SK-N-SH (cell line): ENCODE results near the gene KRT74. TPM values are rescaled to one million over a fixed set of nuclear protein-coding genes. Genes with fewer than 3 reads are reported as not detected.

Source experiments
- CTCF ChIA-PET: fragments of 300-600, 350-600 bp; formaldehyde crosslinking; extraction: SDS; loops from one replicate; lab custom pipeline; 2021; lab: Yijun Ruan, JAX
- POLR2A ChIA-PET: fragments of 350-600 bp; sonication (Branson Sonifier 250); formaldehyde crosslinking; extraction: SDS; loops from one replicate; lab custom pipeline; 2020; ENCODE audit warnings: antibody characterized with exemption, inconsistent platforms; lab: Yijun Ruan, JAX
- DNase-seq: peaks from one replicate; pipeline ENCODE4 v3.0.0; 2012
- H2AFZ ChIP-seq: fragments of 200-600 bp; sonication (generic); 2 replicates; pipeline ENCODE4 v1.8.1; 2016; ENCODE audit warnings: antibody characterized with exemption, mild to moderate bottlenecking, low read depth
- H3F3A ChIP-seq: fragments of 200-600 bp; sonication (generic); replicated peaks from 2 replicates; pipeline ENCODE3; 2016; ENCODE audit warnings: antibody characterized with exemption, mild to moderate bottlenecking; ENCODE audit not compliant: insufficient read depth
- H3K27ac ChIP-seq, 2 experiments: fragments of 200-500 bp in 1 of 2; fragments of 200-600 bp in 1 of 2; sonication (Bioruptor generic) in 1 of 2; sonication (generic), shearing (Covaris generic) in 1 of 2; 2 replicates each; pipeline versions ENCODE4 v1.5.1 to v1.6.1; 2014 to 2016; ENCODE audit warnings: low read depth in 2 of 2, inconsistent platforms in 1 of 2, low read length in 1 of 2, mild to moderate bottlenecking in 1 of 2, mixed read lengths in 1 of 2
- H3K27me3 ChIP-seq: fragments of 200-600 bp; sonication (generic), shearing (Covaris generic); 2 replicates; pipeline ENCODE4 v1.6.1; 2016; ENCODE audit warnings: mixed run types; ENCODE audit not compliant: insufficient read depth
- H3K36me3 ChIP-seq, 2 experiments: fragments of 200-500 bp in 1 of 2; fragments of 200-600 bp in 1 of 2; sonication (Bioruptor generic) in 1 of 2; sonication (generic) in 1 of 2; replicated peaks in 1 of 2; 2 replicates each; pipeline versions ENCODE3 to v1.5.1; 2014 to 2016; ENCODE audit warnings: low read length in 1 of 2, mild to moderate bottlenecking in 1 of 2; ENCODE audit not compliant: insufficient read depth in 2 of 2, control insufficient read depth in 1 of 2
- H3K4me1 ChIP-seq, 2 experiments: fragments of 200-500 bp in 1 of 2; fragments of 200-600 bp in 1 of 2; sonication (Bioruptor generic) in 1 of 2; sonication (generic), shearing (Covaris generic) in 1 of 2; 2 replicates each; pipeline versions ENCODE4 v1.5.1 to v1.6.1; 2014 to 2016; ENCODE audit warnings: low read depth in 1 of 2, low read length in 1 of 2, mixed run types in 1 of 2; ENCODE audit not compliant: insufficient read depth in 2 of 2, control insufficient read depth in 1 of 2
- H3K4me2 ChIP-seq: fragments of 200-600 bp; sonication (generic), shearing (Covaris generic); 2 replicates; pipeline ENCODE4 v1.6.1; 2017; ENCODE audit warnings: mixed run types
- H3K4me3 ChIP-seq, 2 experiments: fragments of 200-500 bp in 1 of 2; fragments of 200-600 bp in 1 of 2; sonication (Bioruptor generic) in 1 of 2; sonication (generic), shearing (Covaris generic) in 1 of 2; 2 replicates each; pipeline versions ENCODE4 v1.5.1 to v1.8.1; 2014 to 2016; ENCODE audit warnings: low read depth in 2 of 2, inconsistent platforms in 1 of 2, low read length in 1 of 2, mild to moderate bottlenecking in 1 of 2, mixed read lengths in 1 of 2, moderate library complexity in 1 of 2
- H3K79me2 ChIP-seq: fragments of 200-600 bp; sonication (generic); 2 replicates; pipeline ENCODE4 v1.8.1; 2017; ENCODE audit warnings: mild to moderate bottlenecking; ENCODE audit not compliant: insufficient read depth
- H3K9ac ChIP-seq: fragments of 200-600 bp; sonication (generic); 2 replicates; pipeline ENCODE4 v1.6.1; 2017; ENCODE audit warnings: mixed run types
- H3K9me2 ChIP-seq: fragments of 200-600 bp; sonication (generic); 2 replicates; pipeline ENCODE4 v1.6.1; 2017; ENCODE audit warnings: mixed run types
- H3K9me3 ChIP-seq: fragments of 200-600 bp; sonication (generic); 2 replicates; pipeline ENCODE4 v1.6.1; 2017; ENCODE audit warnings: mixed run types, mild to moderate bottlenecking, moderate library complexity
- H4K20me1 ChIP-seq: fragments of 200-600 bp; sonication (generic); 2 replicates; pipeline ENCODE4 v1.6.1; 2017; ENCODE audit warnings: mild to moderate bottlenecking, mixed run types; ENCODE audit not compliant: insufficient read depth
- CTCF ChIP-seq: fragments of 200-600 bp; sonication (generic); IDR thresholded peaks from 2 replicates; pipeline ENCODE4 v1.6.1; 2017; ENCODE audit warnings: antibody characterized with exemption, mild to moderate bottlenecking, moderate library complexity
- ELF1 ChIP-seq: IDR thresholded peaks from 2 replicates; pipeline ENCODE4 v1.4.0; 2012
- EZH2phosphoT487 ChIP-seq: fragments of 200-600 bp; sonication (generic); IDR thresholded peaks from 2 replicates; pipeline ENCODE4 v1.6.1; 2017; ENCODE audit warnings: low read depth, mixed run types, mild to moderate bottlenecking, antibody characterized with exemption, moderate library complexity, borderline replicate concordance
- FOXM1 ChIP-seq: IDR thresholded peaks from 2 replicates; pipeline ENCODE4 v1.4.0; 2012; ENCODE audit warnings: low read depth, mild to moderate bottlenecking
- GATA2 ChIP-seq: sonication (generic); formaldehyde crosslinking; IDR thresholded peaks from 2 replicates; pipeline ENCODE4 v1.5.0; 2020; ENCODE audit warnings: mild to moderate bottlenecking, missing genetic modification reagents
- MXI1 ChIP-seq: IDR thresholded peaks from 2 replicates; pipeline ENCODE4 v1.6.1; 2012; ENCODE audit warnings: mild to moderate bottlenecking, low read depth, low read length, improper control_type of control experiment
- NFIC ChIP-seq: IDR thresholded peaks from 2 replicates; pipeline ENCODE4 v1.4.0; 2012; ENCODE audit warnings: borderline replicate concordance
- RAD21 ChIP-seq: IDR thresholded peaks from 2 replicates; pipeline ENCODE4 v1.6.1; 2012; ENCODE audit warnings: mild to moderate bottlenecking, low read length
- REST ChIP-seq: IDR thresholded peaks from 2 replicates; pipeline ENCODE4 v1.6.1; 2012; ENCODE audit warnings: mild to moderate bottlenecking, low read depth, low read length, moderate library complexity
- RFX5 ChIP-seq: IDR thresholded peaks from 2 replicates; pipeline ENCODE4 v1.6.1; 2012; ENCODE audit warnings: mild to moderate bottlenecking, improper control_type of control experiment, low read length
- RXRA ChIP-seq: IDR thresholded peaks from 2 replicates; pipeline ENCODE4 v1.4.0; 2012; ENCODE audit warnings: low read depth, mild to moderate bottlenecking, borderline replicate concordance
- SIN3A ChIP-seq: IDR thresholded peaks from 2 replicates; pipeline ENCODE4 v1.6.1; 2012; ENCODE audit warnings: low read depth, mild to moderate bottlenecking, low read length, moderate library complexity, borderline replicate concordance
- SMC3 ChIP-seq: IDR thresholded peaks from 2 replicates; pipeline ENCODE4 v1.6.1; 2012; ENCODE audit warnings: low read depth, low read length, improper control_type of control experiment
- TAF1 ChIP-seq: IDR thresholded peaks from 2 replicates; pipeline ENCODE4 v1.6.1; 2012; ENCODE audit warnings: low read depth, mild to moderate bottlenecking, low read length, moderate library complexity, borderline replicate concordance
- WGBS: methylation state at CpG from one replicate; pipeline ENCODE4 v1.1.6; 2017; ENCODE audit warnings: low lambda C conversion rate; 5-methylcytosine and 5-hydroxymethylcytosine counted together
- polyA plus RNA-seq, 3 experiments: library from polyadenylated mRNA; depleted of rRNA; stranded (reverse); fragments of >200 nt; gene quantifications; 2 replicates each; pipeline ENCODE4 v1.2.3, GENCODE V29; 2012

KRT74 gene
- polyA plus RNA-seq, 1 of the 3 experiments (the other 2 are of a cell fraction): not detected

GRCh38 chr12:52532636-52533035, 41.0 kb downstream of the KRT74 start:
- Histone ChIP-seq H4K20me1 (no peaks in the 10 kb centered on the region), H3K9me3 (no peaks in the 10 kb centered on the region), H2AFZ (no peak overlapping the region)
- TF ChIP-seq SIN3A (no peak), RFX5 (no peak), ELF1 (no peak), NFIC (no peak), GATA2 (CRISPR knock-in tag) (no peak), FOXM1 (no peak), TAF1 (no peak)
- TF ChIP-seq, all 33 proteins: peak for 0
- DNase-seq: no peak
- Histone ChIP-seq H3K27ac (no peak overlapping the region), H3K4me1 (no peaks in the 10 kb centered on the region), H3K27me3 (peaks cover 32% of the 10 kb centered on the region; the same call in 1 of the 2 replicates), H3F3A (no peaks in the 10 kb centered on the region), H3K9me2 (no peaks in the 10 kb centered on the region), H3K4me3 (no peak overlapping the region), H3K4me2 (no peak overlapping the region), H3K9ac (no peak overlapping the region), H3K36me3 (no peaks in the 10 kb centered on the region), H3K79me2 (no peaks in the 10 kb centered on the region)
- POLR2A ChIA-PET: no interaction called here
- 23% methylated on average over 4 of the region's 4 CpGs for WGBS
- CTCF ChIA-PET: interaction anchor here (1.0 to 1.6 kb wide), 3 partner anchors 141 to 448 kb away, joined by 3 to 4 read pairs (median 4); no protein-coding TSS in a partner anchor

- Histone ChIP-seq H3K27me3 (peaks cover 27% of the 10 kb centered on the region; the same call in 1 of the 2 replicates), H3K9me3 (no peaks in the 10 kb centered on the region), H3K4me3 (no peak overlapping the region), H4K20me1 (no peaks in the 10 kb centered on the region), H3K9ac (no peak overlapping the region), H3K4me1 (no peaks in the 10 kb centered on the region), H2AFZ (no peak overlapping the region), H3K79me2 (no peaks in the 10 kb centered on the region), H3K4me2 (no peak overlapping the region), H3K36me3 (no peaks in the 10 kb centered on the region), H3K27ac (no peak overlapping the region), H3K9me2 (no peaks in the 10 kb centered on the region), H3F3A (no peaks in the 10 kb centered on the region)
- DNase-seq: no peak
- POLR2A ChIA-PET: no interaction called here
- 31% methylated on average over 16 of the region's 18 CpGs for WGBS
- TF ChIP-seq RAD21 (no peak), MXI1 (no peak), SMC3 (no peak), EZH2phosphoT487 (no peak), SIN3A (no peak)
- CTCF ChIA-PET: interaction anchor here (1.1 to 1.6 kb wide), 3 partner anchors 15 to 155 kb away, joined by 3 to 4 read pairs (median 3); no protein-coding TSS in a partner anchor
Observed at GRCh38 chr12:52531566-52532300, 41.9 kb downstream of the KRT74 start.

GRCh38 chr12:52530905-52531304, 42.7 kb downstream of the KRT74 start:
- Histone ChIP-seq H3K27ac (no peak overlapping the region), H3K4me2 (no peak overlapping the region), H3K9me3 (no peaks in the 10 kb centered on the region), H3K36me3 (no peaks in the 10 kb centered on the region), H3K4me3 (no peak overlapping the region), H2AFZ (no peak overlapping the region), H3K79me2 (no peaks in the 10 kb centered on the region), H4K20me1 (no peaks in the 10 kb centered on the region), H3F3A (no peaks in the 10 kb centered on the region), H3K27me3 (peaks cover 27% of the 10 kb centered on the region; the same call in 1 of the 2 replicates), H3K9me2 (no peaks in the 10 kb centered on the region), H3K4me1 (no peaks in the 10 kb centered on the region), H3K9ac (no peak overlapping the region)
- CTCF ChIA-PET: interaction anchor here (1.3 kb wide), 1 partner anchor 15 kb away, joined by 3 read pairs; no protein-coding TSS in a partner anchor
- 30% methylated on average over 2 of the region's 2 CpGs for WGBS
- POLR2A ChIA-PET: no interaction called here
- no peak for TF ChIP-seq FOXM1
- TF ChIP-seq REST: no peak
- TF ChIP-seq RXRA: no peak
- no peak for TF ChIP-seq CTCF
- DNase-seq: no peak
